Lower lobe of right lung (tissue), 2 donors: Measurements from ENCODE around the gene LHCGR. TPM values are rescaled to one million over a fixed set of nuclear protein-coding genes. Genes with fewer than 3 reads are reported as not detected.

ENCODE experiments used
- ATAC-seq, 2 donors: fragments of 200-7000 bp; cut with Tn5 transposase; one replicate each; pipeline ENCODE4 v1.9.1; 2020 to 2022; ENCODE audit warnings: mild to moderate bottlenecking in 2 of 2, moderate library complexity in 2 of 2
- DNase-seq: peaks from one replicate; pipeline ENCODE4 v3.0.0-alpha.2; 2020
- H3K27ac ChIP-seq: fragments of 200-600 bp; one replicate; pipeline ENCODE4 v1.8.0; 2022
- H3K27me3 ChIP-seq: fragments of 200-600 bp; one replicate; pipeline ENCODE4 v1.8.0; 2022; ENCODE audit warnings: low read depth
- H3K36me3 ChIP-seq: fragments of 200-600 bp; one replicate; pipeline ENCODE4 v1.8.0; 2022; ENCODE audit warnings: mild to moderate bottlenecking
- H3K4me1 ChIP-seq: fragments of 200-600 bp; one replicate; pipeline ENCODE4 v1.8.0; 2022
- H3K4me3 ChIP-seq: fragments of 200-600 bp; one replicate; pipeline ENCODE4 v1.8.0; 2022; ENCODE audit warnings: mild to moderate bottlenecking
- H3K9me3 ChIP-seq: fragments of 200-600 bp; one replicate; pipeline ENCODE4 v1.8.0; 2022
- CTCF ChIP-seq: fragments of 200-600 bp; IDR thresholded peaks from one replicate; pipeline ENCODE4 v1.8.0; 2022; ENCODE audit warnings: antibody characterized with exemption, mild to moderate bottlenecking
- intact Hi-C: fragments of 100-400 bp; cut with DNase I; formaldehyde crosslinking; loops from one replicate; pipeline ENCODE4 v1.11.0; 2022
- total RNA-seq: library from RNA; stranded (reverse); fragmentation: NEBNext Ultra II Directional; extraction: Animal tissue kit (Norgen Biotek cat#: 25700); gene quantifications from one replicate; pipeline ENCODE4 v1.2.1, GENCODE V29; 2021
- donor health status: DM: no; HTN: yes; CAD: no; lungs with severe emphysema.

LHCGR gene
- total RNA-seq, 1 donor from 2014 or later = 0.30 TPM

DNA sequence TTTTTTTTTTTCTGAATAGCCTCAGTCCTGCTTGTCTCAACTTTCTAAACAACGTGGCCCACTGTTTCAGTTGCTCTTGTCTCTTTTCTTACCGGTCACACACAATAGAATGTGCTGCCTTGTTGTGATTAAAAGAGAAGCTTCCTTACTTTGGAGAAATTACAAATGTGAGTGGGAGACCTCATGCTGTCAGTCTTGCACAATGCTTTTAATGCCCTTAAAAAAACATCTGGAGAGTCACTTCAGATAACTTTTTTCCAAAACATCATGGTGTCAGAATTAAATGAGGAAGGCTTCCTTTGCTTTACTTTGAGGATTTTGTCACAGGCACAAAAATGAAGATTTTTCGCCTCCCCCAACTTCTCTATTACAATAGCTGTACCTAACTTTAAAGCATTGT, 37.7 kb downstream of the LHCGR start:
- peaks cover 10% of the 10 kb centered on the region for H3K4me1 ChIP-seq
- H3K27me3 ChIP-seq = no peaks in the 10 kb centered on the region
- H3K36me3 ChIP-seq = no peaks in the 10 kb centered on the region
- no peaks in the 10 kb centered on the region for H3K9me3 ChIP-seq
- H3K27ac ChIP-seq = no peak overlapping the region
- TF ChIP-seq CTCF = no peak
- no peak for DNase-seq
- ATAC-seq = no peak
- H3K4me3 ChIP-seq = no peak overlapping the region
- intact Hi-C loops = no loop called here

DNA sequence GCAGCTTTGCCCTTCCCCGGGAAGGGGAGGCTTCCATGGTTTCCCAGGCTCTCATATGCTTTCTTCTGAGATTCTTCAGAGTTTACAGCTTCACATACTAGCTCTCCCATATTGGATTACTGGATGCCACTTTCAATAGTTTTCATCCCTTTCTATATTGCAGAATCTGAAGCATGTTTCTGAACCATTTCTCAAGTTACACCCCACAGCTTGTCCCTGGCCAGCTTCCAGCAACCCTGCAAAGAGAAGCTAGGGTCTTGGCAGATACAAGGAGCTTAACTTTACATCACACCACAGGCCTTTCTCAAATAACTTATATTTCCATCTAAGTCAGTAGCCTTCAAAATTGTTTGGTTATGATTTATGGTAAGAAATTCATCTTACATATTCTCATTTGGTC, 39.6 kb downstream of the LHCGR start:
- intact Hi-C loops = no loop called here
- TF ChIP-seq CTCF = no peak
- ATAC-seq (no peak), DNase-seq (no peak)
- no peaks in the 10 kb centered on the region for H3K9me3 ChIP-seq
- H3K27ac ChIP-seq = no peak overlapping the region
- no peaks in the 10 kb centered on the region for H3K36me3 ChIP-seq
- no peaks in the 10 kb centered on the region for H3K27me3 ChIP-seq
- no peak overlapping the region for H3K4me3 ChIP-seq
- peaks cover 10% of the 10 kb centered on the region for H3K4me1 ChIP-seq

- Histone ChIP-seq H3K36me3 (no peaks in the 10 kb centered on the region), H3K9me3 (no peaks in the 10 kb centered on the region), H3K27ac (no peak overlapping the region), H3K27me3 (no peaks in the 10 kb centered on the region), H3K4me3 (no peak overlapping the region), H3K4me1 (peaks cover 3% of the 10 kb centered on the region)
- no peak for ATAC-seq
- peak; percentile 64 for DNase-seq
- no peak for TF ChIP-seq CTCF
- intact Hi-C loops = no loop called here
Observed at GRCh38 chr2:48715042-48715899, 40.3 kb downstream of the LHCGR start.

GRCh38 chr2:48714245-48714644, 41.3 kb downstream of the LHCGR start:
- Histone ChIP-seq H3K27me3 (no peaks in the 10 kb centered on the region), H3K9me3 (no peaks in the 10 kb centered on the region), H3K27ac (no peak overlapping the region), H3K4me3 (no peak overlapping the region), H3K4me1 (no peaks in the 10 kb centered on the region), H3K36me3 (no peaks in the 10 kb centered on the region)
- no peak for ATAC-seq
- TF ChIP-seq CTCF = no peak
- no peak for DNase-seq
- intact Hi-C loops = no loop called here

DNA sequence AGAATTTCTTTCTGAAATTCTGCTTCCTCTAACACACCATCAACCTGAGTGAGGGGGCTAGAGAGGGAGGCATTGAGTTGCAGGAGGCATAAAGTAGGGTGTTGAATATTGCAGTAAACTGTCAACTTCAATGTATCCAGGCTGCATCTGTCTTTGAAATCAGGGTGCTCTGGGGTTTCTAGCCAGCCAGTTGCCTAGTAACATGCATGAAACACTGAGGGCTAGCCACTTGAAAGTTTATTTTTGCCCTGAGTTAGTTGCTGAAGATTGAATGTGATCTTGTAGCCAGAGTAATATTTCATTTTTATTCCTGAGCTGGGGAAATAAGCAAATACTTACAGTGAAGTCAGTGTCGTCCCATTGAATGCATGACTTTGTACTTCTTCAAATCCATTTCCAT, 41.9 kb downstream of the LHCGR start:
- Histone ChIP-seq H3K27me3 (no peaks in the 10 kb centered on the region), H3K36me3 (no peaks in the 10 kb centered on the region), H3K9me3 (no peaks in the 10 kb centered on the region), H3K4me1 (no peaks in the 10 kb centered on the region), H3K27ac (no peak overlapping the region), H3K4me3 (no peak overlapping the region)
- DNase-seq = no peak
- no peak for TF ChIP-seq CTCF
- intact Hi-C loops = no loop called here
- peak in 1 of 2 donors; percentile 56 for ATAC-seq
